K562 (cell line): Measurements from ENCODE around the gene BOLL. TPM values are rescaled to one million over a fixed set of nuclear protein-coding genes. Genes with fewer than 3 reads are reported as not detected.
A peak's percentile ranks its signal among the peaks of the same experiment; 100 is the strongest.

Experiments used
- ATAC-seq: fragments of 200-7000 bp; cut with Tn5 transposase; 3 replicates; pipeline ENCODE4 v1.9.1; 2020; ENCODE audit warnings: moderate library complexity
- Bru-seq: library from RNA; stranded (reverse); fragments of 400-500 nt; gene quantifications from one replicate; lab custom pipeline; 2021; lab: Mats Ljungman, UMichigan
- BruChase-seq, 2 experiments: library from RNA; stranded (reverse); fragments of 400-500 nt; gene quantifications; one replicate each; lab custom pipeline; 2021; lab: Mats Ljungman, UMichigan
- BruUV-seq: library from RNA; stranded (reverse); fragments of 400-500 nt; replicated peaks from 2 replicates; lab custom pipeline; 2021; lab: Mats Ljungman, UMichigan
- CTCF ChIA-PET: fragments of 300-600 bp; formaldehyde crosslinking; extraction: SDS; loops from one replicate; lab custom pipeline; 2021; ENCODE audit warnings: low intra/inter-chr PET ratio; lab: Yijun Ruan, JAX
- POLR2A ChIA-PET: fragments of 300-600, 350-650 bp; sonication (Branson Sonifier 250); formaldehyde crosslinking; extraction: SDS; loops from one replicate; lab custom pipeline; 2021; ENCODE audit warnings: antibody characterized with exemption, inconsistent platforms; lab: Yijun Ruan, JAX
- DNase-seq, 4 experiments: peaks; one replicate each; pipeline versions ENCODE4 v3.0.0 to v3.0.0-alpha.2; 2011 to 2018; ENCODE audit warnings: low spot score in 3 of 4, mixed read lengths in 3 of 4; ENCODE audit errors: extremely low read depth in 1 of 4
- FAIRE-seq: peaks from 2 replicates; lab custom pipeline; 2011; peaks lifted over from hg19 to GRCh38; lab: Jason Lieb, UNC
- H2AFZ ChIP-seq: 2 replicates; pipeline ENCODE4 v1.6.0; 2011; ENCODE audit warnings: low read depth, low read length, control low read depth, inconsistent platforms
- H3K27ac ChIP-seq: fragments of 200-600 bp; 3 replicates; pipeline ENCODE4 v1.8.0; 2011; ENCODE audit warnings: low read depth, mild to moderate bottlenecking, control low read depth, inconsistent platforms, low read length, moderate library complexity, mixed read lengths; ENCODE audit errors: extremely low read depth
- H3K27me3 ChIP-seq, 2 experiments: fragments of 300-600 bp in 1 of 2; 2 replicates in 1 of 2; 3 replicates in 1 of 2; pipeline versions ENCODE4 v1.6.0 to v1.8.0; 2011; ENCODE audit warnings: inconsistent platforms in 2 of 2, low read length in 2 of 2, mild to moderate bottlenecking in 1 of 2, mixed read lengths in 1 of 2, moderate library complexity in 1 of 2; ENCODE audit not compliant: control insufficient read depth in 2 of 2, insufficient read depth in 2 of 2
- H3K36me3 ChIP-seq: fragments of 300-600 bp; 3 replicates; pipeline ENCODE4 v1.8.0; 2011; ENCODE audit warnings: mild to moderate bottlenecking, low read length, inconsistent platforms; ENCODE audit not compliant: control insufficient read depth, insufficient read depth
- H3K4me1 ChIP-seq, 2 experiments: fragments of 200-600 bp in 1 of 2; replicated peaks in 1 of 2; 2 replicates in 1 of 2; 3 replicates in 1 of 2; pipeline versions ENCODE4 v1.5.1 to v1.8.0; 2011; ENCODE audit warnings: inconsistent platforms in 2 of 2, low read length in 2 of 2, mild to moderate bottlenecking in 1 of 2, mixed read lengths in 1 of 2, moderate library complexity in 1 of 2; ENCODE audit not compliant: control insufficient read depth in 2 of 2, insufficient read depth in 2 of 2
- H3K4me2 ChIP-seq: 2 replicates; pipeline ENCODE4 v1.6.1; 2011; ENCODE audit warnings: low read length, control low read depth, inconsistent platforms, mixed read lengths; ENCODE audit not compliant: insufficient read depth
- H3K4me3 ChIP-seq: fragments of 200-600 bp; sonication (generic), shearing (Covaris generic); 2 replicates; pipeline ENCODE4 v1.5.1; 2016; ENCODE audit warnings: control low read depth, inconsistent platforms
- H3K79me2 ChIP-seq: fragments of 200-600 bp; 3 replicates; pipeline ENCODE4 v1.8.0; 2011; ENCODE audit warnings: low read length, inconsistent platforms; ENCODE audit not compliant: control insufficient read depth, insufficient read depth
- H3K9ac ChIP-seq, 2 experiments: 2 replicates each; pipeline versions ENCODE4 v1.6.0 to v1.6.1; 2011; ENCODE audit warnings: low read depth in 2 of 2, low read length in 2 of 2, control low read depth in 1 of 2, inconsistent platforms in 1 of 2, mild to moderate bottlenecking in 1 of 2, mixed read lengths in 1 of 2; ENCODE audit not compliant: insufficient read depth in 1 of 2
- H3K9me1 ChIP-seq: one replicate; pipeline ENCODE4 v1.6.0; 2011; ENCODE audit warnings: inconsistent platforms, mild to moderate bottlenecking, low read length, moderate library complexity; ENCODE audit not compliant: control insufficient read depth, insufficient read depth
- H3K9me3 ChIP-seq: replicated peaks from 2 replicates; pipeline ENCODE4 v1.5.1; 2011; ENCODE audit warnings: low read depth, low read length, inconsistent platforms; ENCODE audit not compliant: control insufficient read depth, insufficient read depth
- H4K20me1 ChIP-seq: replicated peaks from 2 replicates; pipeline ENCODE4 v1.6.1; 2011; ENCODE audit warnings: low read length, inconsistent platforms, mixed read lengths; ENCODE audit not compliant: control insufficient read depth, insufficient read depth
- CAMTA2 ChIP-seq: fragments of 250-450 bp; sonication (Bioruptor Pico); conservative IDR thresholded peaks from 2 replicates; pipeline ENCODE4 v1.5.1; 2022
- CHD4 ChIP-seq: fragments of 200-600 bp; sonication (generic); IDR thresholded peaks from 3 replicates; pipeline ENCODE4 v1.6.1; 2012; ENCODE audit warnings: low read depth, mild to moderate bottlenecking, mixed read lengths, low read length, inconsistent platforms; ENCODE audit not compliant: insufficient read depth, insufficient replicate concordance, poor library complexity, severe bottlenecking
- ELF4 ChIP-seq: fragments of 450-650 bp; formaldehyde crosslinking; IDR thresholded peaks from 2 replicates; pipeline ENCODE4 v1.4.0; 2022; ENCODE audit warnings: missing genetic modification characterization
- GTF2A2 ChIP-seq: IDR thresholded peaks from 2 replicates; pipeline ENCODE4 v1.6.1; 2016; ENCODE audit warnings: mild to moderate bottlenecking, missing genetic modification characterization, missing compliant biosample characterization
- NFE2L1 ChIP-seq: fragments of 450-650 bp; IDR thresholded peaks from 2 replicates; pipeline ENCODE4 v1.6.1; 2016; ENCODE audit warnings: missing genetic modification characterization, low read depth, mild to moderate bottlenecking, missing compliant biosample characterization, moderate library complexity, borderline replicate concordance
- WGBS: fragments of 100-300 bp; shearing (Covaris generic); methylation state at CpG from one replicate; pipeline ENCODE4 v1.1.6; 2016; ENCODE audit warnings: low coverage, mixed read lengths; ENCODE audit not compliant: insufficient coverage; ENCODE audit errors: missing lambda C conversion rate; 5-methylcytosine and 5-hydroxymethylcytosine counted together
- in situ Hi-C: fragments of 300-500 bp; cut with MboI; formaldehyde crosslinking; loops from 4 replicates; pipeline ENCODE4 v1.15.0; 2018; ENCODE audit warnings: inconsistent platforms, mixed read lengths
- intact Hi-C: fragments of 100-400 bp; cut with micrococcal nuclease; formaldehyde crosslinking; loops from 2 replicates; pipeline ENCODE4 v1.14.2; 2022
- long read RNA-seq, 3 experiments: library from polyadenylated mRNA in 2 of 3; library from RNA in 1 of 3; unstranded in 2 of 3; stranded (forward) in 1 of 3; transcript quantifications; one replicate each; pipeline ENCODE4 v2.0.0, GENCODE V29; 2019 to 2022
- polyA minus RNA-seq, 3 experiments: library from RNA; depleted of rRNA, polyadenylated mRNA; stranded (reverse); fragments of >200 nt; gene quantifications; 2 replicates each; pipeline ENCODE4 v1.2.3, GENCODE V29; 2011
- polyA plus RNA-seq, 8 experiments: library from polyadenylated mRNA; depleted of rRNA in 4 of 8; stranded (reverse) in 5 of 8; unstranded in 3 of 8; fragments of >200 nt; fragmentation: Nextera tagmentation in 2 of 8; fragmentation: Illumina TruSeq in 1 of 8; extraction: Ambion mirVana in 2 of 8; extraction: Trizol in 1 of 8; gene quantifications; 2 replicates each; pipeline versions ENCODE4 v1.2.1 to v1.2.3, GENCODE V29; 2011 to 2014; ENCODE audit warnings: inconsistent platforms in 1 of 8, missing spikeins in 1 of 8
- total RNA-seq, 7 experiments: library from RNA; depleted of rRNA in 6 of 7; stranded (reverse); fragments of >200 nt in 6 of 7; fragmentation: Illumina TruSeq in 2 of 7; extraction: Trizol in 2 of 7; gene quantifications; 2 replicates each; pipeline versions ENCODE4 v1.2.1 to v1.2.3, GENCODE V29; 2011 to 2021; ENCODE audit warnings: low replicate concordance in 1 of 7
- TF ChIP-seq, protein P1 (sequence below): sonication (generic); formaldehyde crosslinking; IDR thresholded peaks from 2 replicates; pipeline ENCODE4 v1.8.1; 2023; ENCODE audit warnings: mild to moderate bottlenecking, missing genetic modification reagents
- TF ChIP-seq, protein P2 (sequence below): fragments of 250-450 bp; sonication (Bioruptor Pico); IDR thresholded peaks from 2 replicates; pipeline ENCODE4 v1.5.0; 2021; ENCODE audit warnings: mild to moderate bottlenecking, moderate library complexity

BOLL gene, protein sequence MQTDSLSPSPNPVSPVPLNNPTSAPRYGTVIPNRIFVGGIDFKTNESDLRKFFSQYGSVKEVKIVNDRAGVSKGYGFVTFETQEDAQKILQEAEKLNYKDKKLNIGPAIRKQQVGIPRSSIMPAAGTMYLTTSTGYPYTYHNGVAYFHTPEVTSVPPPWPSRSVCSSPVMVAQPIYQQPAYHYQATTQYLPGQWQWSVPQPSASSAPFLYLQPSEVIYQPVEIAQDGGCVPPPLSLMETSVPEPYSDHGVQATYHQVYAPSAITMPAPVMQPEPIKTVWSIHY
- total RNA-seq (2011; cell fraction: chromatin; rRNA removed; ENCODE audit: low replicate concordance): 0.09 and 0.14 TPM in 2 replicates
- total RNA-seq (2011; cell fraction: nucleolus; rRNA removed): not detected in 2 replicates
- total RNA-seq (2011; cell fraction: nucleoplasm; rRNA removed): 0.81 TPM in 1 of 2 replicates, not detected in the other
- total RNA-seq (2014; rRNA removed) (0.29 TPM in 1 of 2 replicates, not detected in the other), total RNA-seq (2014; rRNA removed; fragmentation: Illumina TruSeq; extraction: Trizol) (0.11 TPM in 1 of 2 replicates, not detected in the other), total RNA-seq (2015; rRNA removed; fragmentation: Illumina TruSeq; extraction: Trizol) (0.25 TPM in 1 of 2 replicates, not detected in the other), total RNA-seq (2021) (0.11 and 0.13 TPM in 2 replicates), polyA plus RNA-seq (2011; rRNA removed) (0.53 TPM in 1 of 2 replicates, not detected in the other), polyA plus RNA-seq (2014; fragmentation: Illumina TruSeq; extraction: Trizol) (0.11 and 0.55 TPM in 2 replicates), polyA plus RNA-seq (2014; fragmentation: Nextera tagmentation; extraction: Ambion mirVana) (under 1 TPM; 0.11 to 0.46 TPM), polyA plus RNA-seq (2014; rRNA removed) (0.09 and 0.12 TPM in 2 replicates), polyA minus RNA-seq (2011; rRNA and poly(A)+ RNA removed) (not detected in 2 replicates), Bru-seq, nascent RNA (percentile 31 among the genes with signal in this experiment), BruChase-seq, experiment 1, labeled RNA remaining after a 2-hour chase (percentile 37 among the genes with signal in this experiment), BruChase-seq, experiment 2, labeled RNA remaining after a 6-hour chase (percentile 37 among the genes with signal in this experiment)
- polyA plus RNA-seq (2011; cell fraction: cytosol; rRNA removed): 0.15 TPM in 1 of 2 replicates, not detected in the other
- 0.34 and 0.65 TPM in 2 replicates for polyA plus RNA-seq (2011; cell fraction: nucleus; rRNA removed)
- polyA plus RNA-seq (2012): 0.27 and 1.1 TPM in 2 replicates
- polyA minus RNA-seq (2011; cell fraction: cytosol; rRNA and poly(A)+ RNA removed): not detected in 2 replicates
- polyA minus RNA-seq (2011; cell fraction: nucleus; rRNA and poly(A)+ RNA removed): not detected in 2 replicates
- long read RNA-seq, experiment 1, partial matches to known transcripts: 0 of 1 reads
- long read RNA-seq, experiment 1, other reads (novel, unspliced or antisense): 1 of 1 reads
- long read RNA-seq, experiment 2, partial matches to known transcripts: 0 of 1 reads
- long read RNA-seq, experiment 2, other reads (novel, unspliced or antisense): 1 of 1 reads
- long read RNA-seq, experiment 3, partial matches to known transcripts: 0 of 1 reads
- long read RNA-seq, experiment 3, other reads (novel, unspliced or antisense): 1 of 1 reads

DNA sequence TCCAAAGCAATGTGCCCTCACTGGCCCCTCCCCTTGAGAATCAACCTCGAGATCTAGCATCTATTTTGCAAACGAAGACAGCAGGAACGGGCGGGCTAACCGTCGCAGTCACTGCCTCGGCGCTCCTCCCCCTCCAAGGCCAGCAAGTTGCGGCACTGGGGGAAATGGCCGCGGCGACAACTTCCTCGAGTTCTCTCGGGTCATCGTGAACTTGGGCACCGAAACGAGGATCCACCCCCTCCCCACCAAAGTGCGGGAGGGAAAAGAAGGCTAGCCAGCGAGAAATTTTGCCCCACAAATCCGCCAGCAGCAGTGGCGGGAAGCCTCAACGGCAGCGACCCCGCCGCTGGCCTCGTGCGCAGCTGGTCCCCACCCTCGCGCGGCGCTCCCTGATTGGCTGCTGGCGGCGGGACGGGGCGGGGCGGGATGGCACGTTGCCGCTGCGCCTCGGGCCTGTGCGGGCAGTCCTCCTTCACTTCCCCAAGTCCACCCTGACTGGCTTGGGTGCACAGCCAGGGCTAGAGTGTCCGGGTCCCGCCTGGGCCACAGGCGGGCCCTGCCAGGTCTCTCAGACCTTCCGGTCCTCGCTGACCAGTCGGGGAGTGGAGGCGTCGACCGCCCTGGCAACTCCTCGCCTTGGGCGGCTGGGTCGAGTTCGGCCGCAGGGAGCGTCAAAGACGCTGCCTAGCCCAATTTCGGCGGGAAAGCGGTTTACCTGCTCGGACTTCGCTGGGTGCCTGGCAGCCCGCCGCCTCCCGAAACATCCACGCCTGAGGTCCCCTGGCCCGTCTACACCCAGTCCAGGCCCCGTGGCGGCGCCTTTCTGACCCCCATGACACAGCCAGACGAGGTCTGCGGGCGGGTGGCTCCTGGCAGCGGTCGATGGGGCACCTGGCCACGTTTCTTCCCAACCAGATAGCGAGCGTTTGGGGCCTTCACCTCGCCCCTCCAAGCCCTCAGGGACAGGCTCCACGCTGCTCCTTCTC lies at the start of gene BOLL:
Gene BOLL (minus strand): TSS at position 364 of the 986 bp plus-strand sequence. CDS start 3,469 bp downstream, outside the sequence.
- no peak for ATAC-seq
- POLR2A ChIA-PET: no interaction called here

More for the DNA sequence above, at the start of gene BOLL:
- intact Hi-C loops: no loop called here
- H3K9ac ChIP-seq: no peak within 1 kb of the TSS
- DNase-seq: no peak
- BruUV-seq: no TSS peak
- TF ChIP-seq, protein P1, sequence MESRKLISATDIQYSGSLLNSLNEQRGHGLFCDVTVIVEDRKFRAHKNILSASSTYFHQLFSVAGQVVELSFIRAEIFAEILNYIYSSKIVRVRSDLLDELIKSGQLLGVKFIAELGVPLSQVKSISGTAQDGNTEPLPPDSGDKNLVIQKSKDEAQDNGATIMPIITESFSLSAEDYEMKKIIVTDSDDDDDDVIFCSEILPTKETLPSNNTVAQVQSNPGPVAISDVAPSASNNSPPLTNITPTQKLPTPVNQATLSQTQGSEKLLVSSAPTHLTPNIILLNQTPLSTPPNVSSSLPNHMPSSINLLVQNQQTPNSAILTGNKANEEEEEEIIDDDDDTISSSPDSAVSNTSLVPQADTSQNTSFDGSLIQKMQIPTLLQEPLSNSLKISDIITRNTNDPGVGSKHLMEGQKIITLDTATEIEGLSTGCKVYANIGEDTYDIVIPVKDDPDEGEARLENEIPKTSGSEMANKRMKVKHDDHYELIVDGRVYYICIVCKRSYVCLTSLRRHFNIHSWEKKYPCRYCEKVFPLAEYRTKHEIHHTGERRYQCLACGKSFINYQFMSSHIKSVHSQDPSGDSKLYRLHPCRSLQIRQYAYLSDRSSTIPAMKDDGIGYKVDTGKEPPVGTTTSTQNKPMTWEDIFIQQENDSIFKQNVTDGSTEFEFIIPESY: peak; percentile 40; the same call in 1 of the 2 replicates
- no peak for TF ChIP-seq ELF4
- TF ChIP-seq, protein P2, sequence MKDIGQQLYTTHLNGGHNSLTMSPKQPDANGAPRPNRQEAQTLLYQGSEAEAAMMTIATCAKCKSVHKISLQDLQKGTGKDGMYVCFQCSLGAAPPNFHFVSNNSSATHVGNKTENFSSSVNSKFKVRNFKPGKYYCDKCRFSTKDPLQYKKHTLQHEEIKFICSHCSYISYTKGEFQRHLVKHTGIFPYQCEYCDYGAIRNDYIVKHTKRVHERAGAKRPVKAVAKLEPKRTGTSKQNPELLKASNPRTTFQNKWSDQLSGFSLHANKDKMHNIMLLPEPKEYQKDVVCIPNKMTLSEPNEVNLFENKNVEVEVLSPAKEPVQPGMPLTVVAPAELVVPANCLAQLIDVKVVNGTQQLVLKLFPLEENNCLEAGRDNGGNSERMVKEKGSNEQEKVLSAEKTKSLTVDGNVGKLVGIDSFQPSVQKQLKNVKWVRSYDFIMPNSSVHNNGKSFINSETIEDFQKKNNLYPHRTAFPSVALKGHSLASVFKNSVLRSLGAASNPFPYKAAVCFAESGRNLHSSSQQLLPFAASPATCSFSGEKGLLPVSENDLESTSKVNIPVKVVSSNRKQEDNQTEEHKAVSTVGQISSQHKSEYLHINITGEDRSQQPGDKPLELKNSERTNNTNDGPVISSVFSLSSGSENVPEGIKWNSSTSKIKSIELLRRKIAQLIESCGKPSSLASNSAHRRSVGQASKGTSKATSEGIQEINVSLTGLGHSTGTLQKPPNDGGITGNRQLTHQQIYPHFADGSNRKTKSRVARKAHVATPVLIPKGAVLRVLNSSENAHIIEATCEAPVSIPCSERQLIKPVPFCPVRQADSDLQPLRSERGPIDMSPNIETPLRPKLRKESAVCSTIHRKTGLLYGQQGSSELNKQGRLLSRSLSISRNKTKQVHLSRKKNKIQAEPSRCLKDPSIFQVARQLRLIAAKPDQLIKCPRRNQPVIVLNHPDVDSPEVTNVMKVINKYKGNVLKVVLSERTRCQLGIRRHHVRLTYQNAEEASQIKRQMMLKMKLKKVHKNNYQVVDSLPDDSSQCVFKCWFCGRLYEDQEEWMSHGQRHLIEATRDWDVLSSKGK (CRISPR knock-in tag): no peak
- TF ChIP-seq CHD4: no peak
- TF ChIP-seq GTF2A2 (tag): no peak
- no peak for TF ChIP-seq CAMTA2 (CRISPR knock-in tag)
- TF ChIP-seq NFE2L1 (tag): no peak
- no peaks in the 10 kb centered on the region for H3K9me1 ChIP-seq
- H3K4me1 ChIP-seq: no peaks in the 10 kb centered on the region; a peak in 1 of 5 replicates
- WGBS: 64% methylated on average over 9 of the region's 80 CpGs
- H3K4me3 ChIP-seq: no peak within 1 kb of the TSS
- H3K27me3 ChIP-seq: no peaks in the 10 kb centered on the region
- H3K27ac ChIP-seq: no peak within 1 kb of the TSS
- H2AFZ ChIP-seq: no peak within 1 kb of the TSS
- CTCF ChIA-PET: no interaction called here
- FAIRE-seq: no peak
- H3K4me2 ChIP-seq: no peak within 1 kb of the TSS
- H3K79me2 ChIP-seq: no peaks in the 10 kb centered on the region
- no peaks in the 10 kb centered on the region for H3K36me3 ChIP-seq
- in situ Hi-C loops: no loop called here
- H4K20me1 ChIP-seq: no peaks in the 10 kb centered on the region
- no peaks in the 10 kb centered on the region for H3K9me3 ChIP-seq
